Measurements from ENCODE around the gene BUD31.

GRCh38 chr7:99420986-99421385, 12.2 kb downstream of the BUD31 start:
- TF ChIP-seq POLR2A (IDR thresholded peaks at IDR 0.05; ENCODE audit: borderline replicate concordance, extremely low read depth, insufficient read depth, insufficient read length) (no peak), CTCF (IDR thresholded peaks at IDR 0.05 in 2 of 3, conservative IDR thresholded peaks at IDR 0.05 in 1 of 3; ENCODE audit: borderline replicate concordance in 1 of 3, insufficient read depth in 1 of 3, low read depth in 2 of 3, low read length in 2 of 3) (no peak), POLR2AphosphoS5 (IDR thresholded peaks at IDR 0.05; ENCODE audit: low read depth, low read length) (no peak)

All from HCT116 (cell line).